Neural cell (in vitro differentiated cells): ENCODE measurements around the gene ZSCAN32. TPM values are rescaled to one million over a fixed set of nuclear protein-coding genes. Genes with fewer than 3 reads are reported as not detected.

Experiments used
- H2AFZ ChIP-seq: fragments of 200-600, 300-800 bp; sonication (generic), shearing (Covaris generic); 2 replicates; pipeline ENCODE4 v1.6.0; 2014; ENCODE audit warnings: low read depth, mild to moderate bottlenecking, antibody characterized with exemption, low read length, moderate library complexity
- H3F3A ChIP-seq: fragments of 200-600 bp; shearing (Covaris generic); 2 replicates; pipeline ENCODE4 v1.6.1; 2016; ENCODE audit warnings: mild to moderate bottlenecking, moderate library complexity, mixed read lengths, antibody characterized with exemption, low read length; ENCODE audit not compliant: insufficient read depth, poor library complexity, severe bottlenecking
- H3K27ac ChIP-seq: fragments of 200-600, 300-800 bp; sonication (generic), shearing (Covaris generic); 2 replicates; pipeline ENCODE4 v1.5.1; 2014; ENCODE audit warnings: mild to moderate bottlenecking, low read length, moderate library complexity
- H3K27me3 ChIP-seq: fragments of 300-800, 200-600 bp; sonication (generic), shearing (Covaris generic); 2 replicates; pipeline ENCODE4 v1.6.0; 2014; ENCODE audit warnings: mild to moderate bottlenecking, low read depth, low read length, moderate library complexity; ENCODE audit not compliant: insufficient read depth
- H3K36me3 ChIP-seq: fragments of 300-800, 200-600 bp; sonication (generic), shearing (Covaris generic); 2 replicates; pipeline ENCODE4 v1.5.1; 2014; ENCODE audit warnings: mild to moderate bottlenecking, antibody characterized with exemption, low read length, moderate library complexity; ENCODE audit not compliant: insufficient read depth
- H3K4me2 ChIP-seq: fragments of 300-800, 200-600 bp; sonication (generic), shearing (Covaris generic); 2 replicates; pipeline ENCODE4 v1.6.0; 2014; ENCODE audit warnings: mild to moderate bottlenecking, low read length
- H3K4me3 ChIP-seq: fragments of 300-800, 200-600 bp; sonication (generic), shearing (Covaris generic); 2 replicates; pipeline ENCODE4 v1.5.1; 2014; ENCODE audit warnings: mild to moderate bottlenecking, low read length, moderate library complexity
- H3K79me2 ChIP-seq: fragments of 200-600 bp; shearing (Covaris generic); replicated peaks from 2 replicates; pipeline ENCODE4 v1.6.0; 2014; ENCODE audit warnings: mild to moderate bottlenecking, low read length, moderate library complexity; ENCODE audit not compliant: insufficient read depth
- H3K9ac ChIP-seq: fragments of 300-800, 200-600 bp; sonication (generic), shearing (Covaris generic); 2 replicates; pipeline ENCODE4 v1.6.1; 2016; ENCODE audit warnings: mild to moderate bottlenecking, low read length, mixed read lengths
- H3K9me2 ChIP-seq: fragments of 200-600 bp; shearing (Covaris generic); 2 replicates; pipeline ENCODE4 v1.6.1; 2016; ENCODE audit warnings: mild to moderate bottlenecking, low read length, mixed read lengths; ENCODE audit not compliant: insufficient read depth
- H3K9me3 ChIP-seq: fragments of 200-600, 300-800 bp; sonication (generic), shearing (Covaris generic); 2 replicates; pipeline ENCODE4 v1.6.1; 2016; ENCODE audit warnings: mild to moderate bottlenecking, mixed run types, low read length, moderate library complexity, mixed read lengths
- H4K20me1 ChIP-seq: fragments of 200-600 bp; shearing (Covaris generic); 2 replicates; pipeline ENCODE4 v1.6.1; 2016; ENCODE audit warnings: mild to moderate bottlenecking, mixed run types; ENCODE audit not compliant: insufficient read depth
- CTCF ChIP-seq: fragments of 450-650 bp; IDR thresholded peaks from 2 replicates; pipeline ENCODE4 v1.5.1; 2014; ENCODE audit warnings: antibody characterized with exemption, mild to moderate bottlenecking, moderate library complexity; ENCODE audit not compliant: poor library complexity, severe bottlenecking
- EP300 ChIP-seq: fragments of 450-650 bp; conservative IDR thresholded peaks from 2 replicates; pipeline ENCODE4 v1.6.1; 2014; ENCODE audit warnings: antibody characterized with exemption, mild to moderate bottlenecking, moderate library complexity; ENCODE audit not compliant: poor library complexity, severe bottlenecking
- EZH2 ChIP-seq: fragments of 200-600, 300-800 bp; shearing (Covaris generic), sonication (generic); IDR thresholded peaks from 2 replicates; pipeline ENCODE4 v1.6.1; 2014; ENCODE audit warnings: antibody characterized with exemption, low read length, borderline replicate concordance, mild to moderate bottlenecking; ENCODE audit not compliant: insufficient read depth, poor library complexity, severe bottlenecking
- MXI1 ChIP-seq: fragments of 450-650 bp; conservative IDR thresholded peaks from 2 replicates; pipeline ENCODE4 v1.6.1; 2014; ENCODE audit warnings: antibody characterized with exemption, mild to moderate bottlenecking; ENCODE audit not compliant: poor library complexity, severe bottlenecking
- POLR2AphosphoS5 ChIP-seq: IDR thresholded peaks from 2 replicates; pipeline ENCODE4 v1.6.1; 2012
- RAD21 ChIP-seq: fragments of 450-650 bp; conservative IDR thresholded peaks from 2 replicates; pipeline ENCODE4 v1.6.1; 2014; ENCODE audit warnings: antibody characterized with exemption, mild to moderate bottlenecking, moderate library complexity
- SMC3 ChIP-seq: fragments of 450-650 bp; conservative IDR thresholded peaks from 2 replicates; pipeline ENCODE4 v1.6.1; 2014; ENCODE audit warnings: antibody characterized with exemption, mild to moderate bottlenecking, moderate library complexity; ENCODE audit not compliant: poor library complexity
- TAF1 ChIP-seq: IDR thresholded peaks from 2 replicates; pipeline ENCODE4 v1.6.1; 2012; ENCODE audit warnings: low read depth
- polyA plus RNA-seq: library from polyadenylated mRNA; depleted of rRNA; stranded (reverse); fragments of >200 nt; gene quantifications from 2 replicates; pipeline ENCODE4 v1.2.3, GENCODE V29; 2014
- TF ChIP-seq, protein P1 (sequence below): IDR thresholded peaks from 2 replicates; pipeline ENCODE4 v1.6.1; 2012; ENCODE audit warnings: borderline replicate concordance

Gene ZSCAN32
- polyA plus RNA-seq, 1 donor from 2014 or later: 22.0 TPM

DNA sequence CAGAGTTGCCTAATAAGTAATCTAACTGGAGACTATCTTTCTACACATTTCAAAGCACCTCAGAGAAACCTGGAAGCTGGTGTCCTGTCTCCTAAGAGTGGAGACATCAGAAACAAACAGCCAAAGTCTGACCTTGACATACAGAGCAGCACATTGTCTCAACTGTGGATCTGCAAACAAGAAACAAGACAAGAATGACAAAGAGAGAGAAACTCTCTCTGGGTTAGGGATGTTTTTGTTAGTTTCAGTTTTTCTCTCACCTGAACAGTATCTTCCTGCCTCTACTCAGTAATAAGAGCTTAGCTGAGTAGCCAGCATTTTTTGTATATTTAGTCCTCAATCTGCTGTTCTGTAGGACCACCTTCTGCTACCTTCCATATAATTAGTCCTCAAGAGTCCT, 33.6 kb upstream of the ZSCAN32 start:
- H3K9me2 ChIP-seq: no peaks in the 10 kb centered on the region
- no peaks in the 10 kb centered on the region for H3K27me3 ChIP-seq
- no peak overlapping the region for H3K4me2 ChIP-seq
- no peaks in the 10 kb centered on the region for H3F3A ChIP-seq
- H3K9ac ChIP-seq: no peak overlapping the region
- no peaks in the 10 kb centered on the region for H3K9me3 ChIP-seq
- no peaks in the 10 kb centered on the region for H3K79me2 ChIP-seq
- H3K4me3 ChIP-seq: no peak overlapping the region
- H2AFZ ChIP-seq: no peak overlapping the region
- TF ChIP-seq POLR2AphosphoS5 (no peak), EP300 (no peak)
- no peak overlapping the region for H3K27ac ChIP-seq
- no peaks in the 10 kb centered on the region for H3K36me3 ChIP-seq
- no peaks in the 10 kb centered on the region for H4K20me1 ChIP-seq

DNA sequence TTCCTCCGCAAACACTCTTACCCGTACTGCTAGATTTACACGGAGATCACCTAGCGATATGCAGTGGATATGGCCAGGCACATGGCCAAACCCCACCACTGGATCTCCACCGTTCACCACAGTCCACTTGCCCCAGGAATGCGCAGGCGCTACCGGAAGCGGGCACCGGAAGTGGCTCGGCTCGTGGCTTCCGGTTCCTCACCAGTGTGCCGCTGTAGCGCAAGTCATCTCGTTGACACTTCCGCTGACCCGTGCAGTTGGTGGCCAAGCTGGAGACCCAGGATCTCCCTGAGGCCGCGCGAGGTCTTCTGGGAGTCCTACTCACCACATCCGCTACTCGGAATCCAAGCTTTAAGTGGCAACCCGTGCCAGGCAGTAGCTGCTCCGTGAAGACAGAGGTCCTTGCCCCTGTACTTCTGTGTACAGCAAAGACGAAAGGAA, 31.0 kb upstream of the ZSCAN32 start:
- no peaks in the 10 kb centered on the region for H3K9me2 ChIP-seq
- no peak overlapping the region for H2AFZ ChIP-seq
- H3K79me2 ChIP-seq: no peaks in the 10 kb centered on the region
- H3K4me2 ChIP-seq: no peak overlapping the region
- H3K27me3 ChIP-seq: no peaks in the 10 kb centered on the region
- H3K9me3 ChIP-seq: no peaks in the 10 kb centered on the region
- no peak overlapping the region for H3K27ac ChIP-seq
- H3K9ac ChIP-seq: no peak overlapping the region
- no peaks in the 10 kb centered on the region for H4K20me1 ChIP-seq
- H3F3A ChIP-seq: no peaks in the 10 kb centered on the region
- H3K4me3 ChIP-seq: no peak overlapping the region
- no peak for TF ChIP-seq CTCF
- no peak for TF ChIP-seq EP300
- TF ChIP-seq TAF1: no peak
- TF ChIP-seq SMC3: no peak
- TF ChIP-seq POLR2AphosphoS5: no peak
- TF ChIP-seq MXI1: no peak
- no peak for TF ChIP-seq EZH2
- TF ChIP-seq, protein P1, sequence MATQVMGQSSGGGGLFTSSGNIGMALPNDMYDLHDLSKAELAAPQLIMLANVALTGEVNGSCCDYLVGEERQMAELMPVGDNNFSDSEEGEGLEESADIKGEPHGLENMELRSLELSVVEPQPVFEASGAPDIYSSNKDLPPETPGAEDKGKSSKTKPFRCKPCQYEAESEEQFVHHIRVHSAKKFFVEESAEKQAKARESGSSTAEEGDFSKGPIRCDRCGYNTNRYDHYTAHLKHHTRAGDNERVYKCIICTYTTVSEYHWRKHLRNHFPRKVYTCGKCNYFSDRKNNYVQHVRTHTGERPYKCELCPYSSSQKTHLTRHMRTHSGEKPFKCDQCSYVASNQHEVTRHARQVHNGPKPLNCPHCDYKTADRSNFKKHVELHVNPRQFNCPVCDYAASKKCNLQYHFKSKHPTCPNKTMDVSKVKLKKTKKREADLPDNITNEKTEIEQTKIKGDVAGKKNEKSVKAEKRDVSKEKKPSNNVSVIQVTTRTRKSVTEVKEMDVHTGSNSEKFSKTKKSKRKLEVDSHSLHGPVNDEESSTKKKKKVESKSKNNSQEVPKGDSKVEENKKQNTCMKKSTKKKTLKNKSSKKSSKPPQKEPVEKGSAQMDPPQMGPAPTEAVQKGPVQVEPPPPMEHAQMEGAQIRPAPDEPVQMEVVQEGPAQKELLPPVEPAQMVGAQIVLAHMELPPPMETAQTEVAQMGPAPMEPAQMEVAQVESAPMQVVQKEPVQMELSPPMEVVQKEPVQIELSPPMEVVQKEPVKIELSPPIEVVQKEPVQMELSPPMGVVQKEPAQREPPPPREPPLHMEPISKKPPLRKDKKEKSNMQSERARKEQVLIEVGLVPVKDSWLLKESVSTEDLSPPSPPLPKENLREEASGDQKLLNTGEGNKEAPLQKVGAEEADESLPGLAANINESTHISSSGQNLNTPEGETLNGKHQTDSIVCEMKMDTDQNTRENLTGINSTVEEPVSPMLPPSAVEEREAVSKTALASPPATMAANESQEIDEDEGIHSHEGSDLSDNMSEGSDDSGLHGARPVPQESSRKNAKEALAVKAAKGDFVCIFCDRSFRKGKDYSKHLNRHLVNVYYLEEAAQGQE: no peak
- no peak for TF ChIP-seq RAD21
- H3K36me3 ChIP-seq: no peaks in the 10 kb centered on the region
